B cell (primary cell): ENCODE data around the gene ABCB1. TPM values are rescaled to one million over a fixed set of nuclear protein-coding genes. Genes with fewer than 3 reads are reported as not detected.

Source experiments
- ATAC-seq: fragments of 200-7000 bp; cut with Tn5 transposase; one replicate; pipeline ENCODE4 v1.10.0; 2021; ENCODE audit warnings: low read depth, mild to moderate bottlenecking, moderate number of reproducible peaks, moderate library complexity
- CTCF ChIA-PET: fragments of 350-600 bp; sonication (Branson Sonifier 250); formaldehyde crosslinking; loops from one replicate; lab custom pipeline; 2021; ENCODE audit warnings: antibody characterized with exemption, inconsistent platforms; lab: Charles Lee
- POLR2A ChIA-PET: fragments of 350-600 bp; sonication (Branson Sonifier 250); formaldehyde crosslinking; loops from one replicate; lab custom pipeline; 2021; ENCODE audit warnings: antibody characterized with exemption; lab: Charles Lee
- DNase-seq: peaks from one replicate; pipeline ENCODE4 v3.0.0; 2013
- H2AFZ ChIP-seq: 2 replicates; pipeline ENCODE4 v1.6.1; 2012; ENCODE audit warnings: mild to moderate bottlenecking, low read depth, low read length; ENCODE audit not compliant: insufficient read depth, poor library complexity, severe bottlenecking
- H3K27ac ChIP-seq, 2 donors: 1 replicate in 1 of 2; 2 replicates in 1 of 2; pipeline ENCODE4 v1.5.1; 2012 to 2013; ENCODE audit warnings: low read length in 2 of 2, mild to moderate bottlenecking in 2 of 2, moderate library complexity in 1 of 2
- H3K27me3 ChIP-seq, 4 experiments: fragments of 200-600 bp in 1 of 4; sonication (generic) in 1 of 4; replicated peaks in 1 of 4; 1 replicate in 2 of 4; 2 replicates in 2 of 4; pipeline versions ENCODE4 v1.6.1 to v1.7.0; 2013 to 2016; ENCODE audit warnings: low read length in 3 of 4, mild to moderate bottlenecking in 2 of 4, mixed read lengths in 1 of 4, moderate library complexity in 1 of 4; ENCODE audit not compliant: insufficient read depth in 4 of 4, control insufficient read depth in 3 of 4; ENCODE audit errors: control extremely low read depth in 1 of 4
- H3K36me3 ChIP-seq, 2 experiments: replicated peaks in 1 of 2; 1 replicate in 1 of 2; 2 replicates in 1 of 2; pipeline versions ENCODE4 v1.6.1 to v1.7.1; 2013; ENCODE audit warnings: low read length in 1 of 2; ENCODE audit not compliant: insufficient read depth in 2 of 2, control insufficient read depth in 1 of 2; ENCODE audit errors: control extremely low read depth in 1 of 2, extremely low read depth in 1 of 2
- H3K4me1 ChIP-seq, 2 donors: fragments of 200-600 bp in 1 of 2; sonication (generic) in 1 of 2; 1 replicate in 1 of 2; 2 replicates in 1 of 2; pipeline versions ENCODE4 v1.5.1 to v1.6.1; 2013 to 2017; ENCODE audit warnings: low read length in 2 of 2; ENCODE audit not compliant: control insufficient read depth in 2 of 2, insufficient read depth in 2 of 2
- H3K4me2 ChIP-seq: replicated peaks from 2 replicates; pipeline ENCODE3; 2012; ENCODE audit warnings: mild to moderate bottlenecking, low read depth, low read length; ENCODE audit not compliant: poor library complexity, severe bottlenecking
- H3K4me3 ChIP-seq, 5 experiments: fragments of 200-600 bp in 1 of 5; sonication (generic) in 1 of 5; 1 replicate in 3 of 5; 2 replicates in 2 of 5; pipeline versions ENCODE4 v1.5.1 to v1.7.0; 2011 to 2016; ENCODE audit warnings: low read length in 4 of 5, mild to moderate bottlenecking in 4 of 5, low read depth in 2 of 5, control low read depth in 1 of 5, moderate library complexity in 1 of 5; ENCODE audit not compliant: insufficient read depth in 1 of 5; ENCODE audit errors: control extremely low read depth in 1 of 5, extremely low read depth in 1 of 5
- H3K79me2 ChIP-seq: fragments of 200-600 bp; sonication (generic); one replicate; pipeline ENCODE4 v1.6.0; 2016; ENCODE audit warnings: low read length; ENCODE audit not compliant: control insufficient read depth, insufficient read depth
- H3K9ac ChIP-seq: fragments of 200-600 bp; sonication (generic); 2 replicates; pipeline ENCODE4 v1.6.1; 2017; ENCODE audit warnings: mild to moderate bottlenecking, low read length, moderate library complexity
- H3K9me3 ChIP-seq, 3 donors: one replicate each; pipeline versions ENCODE4 v1.6.1 to v1.7.1; 2013; ENCODE audit warnings: low read length in 2 of 3; ENCODE audit not compliant: control insufficient read depth in 2 of 3, insufficient read depth in 1 of 3; ENCODE audit errors: control extremely low read depth in 1 of 3
- H4K20me1 ChIP-seq: 2 replicates; pipeline ENCODE4 v1.6.0; 2012; ENCODE audit warnings: mild to moderate bottlenecking, low read length; ENCODE audit not compliant: insufficient read depth, control insufficient read depth, poor library complexity, severe bottlenecking
- H3K27ac Mint-ChIP-seq: one replicate; pipeline ENCODE4 v1.8.0; 2021; ENCODE audit warnings: mixed read lengths
- H3K27me3 Mint-ChIP-seq: one replicate; pipeline ENCODE4 v1.8.0; 2021; ENCODE audit warnings: mixed read lengths
- H3K4me1 Mint-ChIP-seq: one replicate; pipeline ENCODE4 v1.8.0; 2021; ENCODE audit warnings: mixed read lengths
- H3K4me3 Mint-ChIP-seq: one replicate; pipeline ENCODE4 v1.8.0; 2021; ENCODE audit warnings: mixed read lengths
- H3K9me3 Mint-ChIP-seq: one replicate; pipeline ENCODE4 v1.8.0; 2022; ENCODE audit warnings: mixed read lengths; ENCODE audit not compliant: insufficient read depth
- EZH2 ChIP-seq: IDR thresholded peaks from 2 replicates; pipeline ENCODE4 v1.6.1; 2012; ENCODE audit warnings: borderline replicate concordance, low read depth, mild to moderate bottlenecking, moderate library complexity, low read length; ENCODE audit not compliant: insufficient read depth, poor library complexity, severe bottlenecking
- WGBS: methylation state at CpG from one replicate; pipeline ENCODE4 v1.1.5; 2013; ENCODE audit warnings: missing lambda C conversion rate; ENCODE audit not compliant: insufficient coverage; 5-methylcytosine and 5-hydroxymethylcytosine counted together
- intact Hi-C: fragments of 100-400 bp; cut with micrococcal nuclease; formaldehyde crosslinking; loops from one replicate; pipeline ENCODE4 v1.10.0; 2022
- polyA plus RNA-seq: library from polyadenylated mRNA; depleted of rRNA; stranded (reverse); fragments of >200 nt; gene quantifications from 2 replicates; pipeline ENCODE4 v1.2.3, GENCODE V29; 2012
- total RNA-seq, 2 donors: library from RNA; stranded (reverse); fragments of 120-200 nt in 1 of 2; gene quantifications; 1 replicate in 1 of 2; 2 replicates in 1 of 2; pipeline versions ENCODE4 v1.2.3 to v1.2.4, GENCODE V29; 2013 to 2022
- TF ChIP-seq, protein P1 (sequence below): fragments of 200-600 bp; IDR thresholded peaks from one replicate; pipeline ENCODE4 v1.8.0; 2022; ENCODE audit warnings: antibody characterized with exemption, mild to moderate bottlenecking

The ABCB1 gene
- total and polyA plus RNA-seq, 2 donors (not counting 1 experiment from before 2014, with no cell fraction given) = 8.5 to 21.7 TPM

DNA sequence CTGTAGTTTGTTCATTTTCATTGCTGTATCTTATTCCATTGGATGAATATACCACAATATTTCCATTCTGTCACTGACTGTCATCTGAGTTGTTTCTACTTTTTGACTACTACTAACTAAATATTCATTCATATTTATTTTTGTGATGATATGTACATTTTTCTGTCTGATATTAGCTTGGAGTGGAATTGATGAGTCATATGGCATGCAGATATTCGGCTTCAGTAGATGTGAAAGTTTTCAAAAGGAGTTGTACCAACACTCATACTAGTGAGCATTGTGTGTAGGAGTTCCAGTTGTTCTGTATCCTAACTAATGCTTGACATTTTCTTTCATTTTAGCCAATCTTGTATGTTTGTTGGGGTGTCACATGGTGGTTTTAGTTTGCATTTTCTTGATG is 35.2 kb upstream of the ABCB1 start:
- ChIA-PET POLR2A (no interaction called here), CTCF (no interaction called here)
- ATAC-seq = no peak
- Histone ChIP-seq H3K4me3 (no peak overlapping the region), H3K9ac (no peak overlapping the region), H3K4me2 (no peak overlapping the region), H3K36me3 (no peaks in the 10 kb centered on the region), H4K20me1 (no peaks in the 10 kb centered on the region), H2AFZ (no peak overlapping the region), H3K27me3 (peaks cover 0 to 3% (median 0%) of the 10 kb centered on the region in 4 experiments), H3K4me1 (no peaks in the 10 kb centered on the region), H3K79me2 (no peaks in the 10 kb centered on the region), H3K9me3 (peaks cover 3 to 8% (median 6%) of the 10 kb centered on the region in 3 donors), H3K27ac (no peak overlapping the region)
- Mint-ChIP-seq H3K4me3 (no peak overlapping the region), H3K4me1 (no peaks in the 10 kb centered on the region), H3K27me3 (peaks cover 6% of the 10 kb centered on the region), H3K9me3 (peaks cover 5% of the 10 kb centered on the region), H3K27ac (no peak overlapping the region)
- WGBS = no CpG with 5 or more reads among the region's 1 CpG
- TF ChIP-seq EZH2 = no peak
- TF ChIP-seq, protein P1, sequence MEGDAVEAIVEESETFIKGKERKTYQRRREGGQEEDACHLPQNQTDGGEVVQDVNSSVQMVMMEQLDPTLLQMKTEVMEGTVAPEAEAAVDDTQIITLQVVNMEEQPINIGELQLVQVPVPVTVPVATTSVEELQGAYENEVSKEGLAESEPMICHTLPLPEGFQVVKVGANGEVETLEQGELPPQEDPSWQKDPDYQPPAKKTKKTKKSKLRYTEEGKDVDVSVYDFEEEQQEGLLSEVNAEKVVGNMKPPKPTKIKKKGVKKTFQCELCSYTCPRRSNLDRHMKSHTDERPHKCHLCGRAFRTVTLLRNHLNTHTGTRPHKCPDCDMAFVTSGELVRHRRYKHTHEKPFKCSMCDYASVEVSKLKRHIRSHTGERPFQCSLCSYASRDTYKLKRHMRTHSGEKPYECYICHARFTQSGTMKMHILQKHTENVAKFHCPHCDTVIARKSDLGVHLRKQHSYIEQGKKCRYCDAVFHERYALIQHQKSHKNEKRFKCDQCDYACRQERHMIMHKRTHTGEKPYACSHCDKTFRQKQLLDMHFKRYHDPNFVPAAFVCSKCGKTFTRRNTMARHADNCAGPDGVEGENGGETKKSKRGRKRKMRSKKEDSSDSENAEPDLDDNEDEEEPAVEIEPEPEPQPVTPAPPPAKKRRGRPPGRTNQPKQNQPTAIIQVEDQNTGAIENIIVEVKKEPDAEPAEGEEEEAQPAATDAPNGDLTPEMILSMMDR = no peak
- intact Hi-C loops = no loop called here
- no peak for DNase-seq

DNA sequence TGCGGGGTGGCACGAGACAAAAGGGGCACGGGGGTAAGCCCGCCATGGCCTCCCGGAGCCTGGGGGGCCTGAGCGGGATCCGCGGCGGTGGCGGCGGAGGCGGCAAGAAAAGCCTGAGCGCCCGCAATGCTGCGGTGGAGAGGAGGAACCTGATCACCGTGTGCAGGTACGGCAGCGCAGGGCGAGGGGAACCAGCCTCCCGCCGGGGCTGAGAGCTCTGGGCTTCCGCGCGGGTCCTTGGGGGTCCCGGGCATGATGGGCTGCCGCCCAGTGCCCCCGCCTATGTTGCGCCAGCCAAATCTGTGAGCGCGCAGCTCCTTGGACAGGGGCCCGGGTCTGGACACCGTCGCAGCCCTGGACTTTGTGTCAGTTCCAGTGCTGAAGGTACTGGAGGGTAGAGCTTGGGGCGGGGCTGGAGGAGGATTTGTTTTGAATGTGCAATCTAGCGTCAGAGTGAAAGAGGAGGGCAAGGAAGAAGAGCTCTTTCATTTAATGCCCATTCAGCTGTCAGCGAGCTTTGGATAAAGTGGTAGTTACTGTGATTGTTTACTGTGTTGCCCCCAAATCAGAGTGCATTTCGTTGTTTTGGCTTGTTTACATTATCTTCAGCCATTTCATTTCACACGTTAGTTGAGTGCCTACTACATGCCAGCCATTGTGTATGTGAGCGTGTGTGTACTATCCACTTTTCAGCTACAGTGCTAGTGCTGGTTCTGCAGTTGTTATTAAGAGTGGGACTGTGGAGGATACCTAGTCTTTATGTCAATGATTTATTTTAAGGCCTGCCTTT is 28.3 kb upstream of the ABCB1 start:
- no peak overlapping the region for H3K27ac Mint-ChIP-seq
- Histone ChIP-seq H3K4me1 (peaks cover 13 to 17% of the 10 kb centered on the region in 2 donors), H3K4me3 (peak overlapping the region in 4 of 5 experiments; percentile 59 to 80 (median 70)), H3K36me3 (no peaks in the 10 kb centered on the region), H3K9ac (peak overlapping the region; percentile 69), H2AFZ (peak overlapping the region; percentile 87), H3K27ac (no peak overlapping the region), H3K27me3 (peaks cover 0 to 19% (median 8%) of the 10 kb centered on the region in 4 experiments), H3K79me2 (no peaks in the 10 kb centered on the region), H4K20me1 (no peaks in the 10 kb centered on the region), H3K9me3 (peaks cover 0 to 6% (median 2%) of the 10 kb centered on the region in 3 donors), H3K4me2 (peak overlapping the region; percentile 94)
- peak overlapping the region; percentile 82 for H3K4me3 Mint-ChIP-seq
- peak; percentile 66 for DNase-seq
- peaks cover 17% of the 10 kb centered on the region for H3K4me1 Mint-ChIP-seq
- no peaks in the 10 kb centered on the region for H3K9me3 Mint-ChIP-seq
- ChIA-PET CTCF (interaction anchor here (0.8 to 2.6 kb wide), 3 partner anchors 13 to 317 kb away, joined by 3 to 8 read pairs (median 3); no protein-coding TSS in a partner anchor), POLR2A (interaction anchor here (1.6 kb wide), 1 partner anchor 28 kb away, joined by 6 read pairs; the partner anchor contains the start of gene ABCB1)
- TF ChIP-seq EZH2 = no peak
- TF ChIP-seq, protein P1 = no peak
- peak; percentile 18 for ATAC-seq
- 3% methylated on average over 35 of the region's 39 CpGs for WGBS
- intact Hi-C loops = loop anchor here (1.0 to 5.0 kb wide), 5 partner anchors 29 to 407 kb away; partner anchors contain the start of genes ABCB1, CROT, DBF4 and SLC25A40
- peaks cover 19% of the 10 kb centered on the region for H3K27me3 Mint-ChIP-seq
